ENCODE results near the gene NME2. TPM values are rescaled to one million over a fixed set of nuclear protein-coding genes. Genes with fewer than 3 reads are reported as not detected.
"Not testable (repeated sequence)": the region's sequence is repeated elsewhere in the genome, so short reads cannot be mapped to it uniquely, and the experiment has no call there.

NME2 gene
- polyA plus RNA-seq (2014; cell fraction: cytosol; rRNA removed): 1,359 and 1,419 TPM in 2 replicates
- polyA plus RNA-seq (2014; cell fraction: nucleus; rRNA removed): 799 and 1,017 TPM in 2 replicates

DNA sequence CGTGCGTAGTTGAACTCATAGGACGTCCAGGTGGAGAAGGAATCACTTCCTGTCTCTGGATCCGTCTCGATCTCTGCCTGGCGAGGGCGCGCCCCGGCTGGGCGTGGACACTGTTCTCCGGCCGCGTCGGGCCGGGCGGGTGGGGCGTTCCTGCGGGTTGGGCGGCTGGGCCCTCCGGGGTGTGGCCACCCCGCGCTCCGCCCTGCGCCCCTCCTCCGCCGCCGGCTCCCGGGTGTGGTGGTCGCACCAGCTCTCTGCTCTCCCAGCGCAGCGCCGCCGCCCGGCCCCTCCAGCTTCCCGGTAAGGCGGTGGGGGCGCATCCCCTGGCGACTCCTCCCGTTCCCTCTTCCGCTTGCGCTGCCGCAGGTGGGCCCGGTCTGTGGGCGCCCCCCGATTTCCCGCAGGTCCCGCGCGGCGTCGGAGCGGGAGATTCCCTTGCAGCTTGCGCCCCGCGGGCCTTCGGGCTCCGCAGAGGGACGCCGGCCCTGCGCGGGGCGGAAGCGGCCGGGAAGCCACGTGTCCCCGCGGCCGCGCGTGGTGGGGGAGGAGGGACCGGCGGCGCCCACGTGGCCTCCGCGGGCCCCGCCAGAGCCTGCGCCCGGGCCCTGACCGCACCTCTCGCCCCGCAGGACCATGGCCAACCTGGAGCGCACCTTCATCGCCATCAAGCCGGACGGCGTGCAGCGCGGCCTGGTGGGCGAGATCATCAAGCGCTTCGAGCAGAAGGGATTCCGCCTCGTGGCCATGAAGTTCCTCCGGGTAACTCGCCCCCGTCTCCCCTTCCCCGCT, at the start of gene NME2:
TSS of gene NME2 (plus strand) at position 214 of the 789 bp plus-strand sequence. CDS start at position 634, 420 bp downstream.
- peak; percentile 90 for DNase-seq (ENCODE audit: low spot score)

DNA sequence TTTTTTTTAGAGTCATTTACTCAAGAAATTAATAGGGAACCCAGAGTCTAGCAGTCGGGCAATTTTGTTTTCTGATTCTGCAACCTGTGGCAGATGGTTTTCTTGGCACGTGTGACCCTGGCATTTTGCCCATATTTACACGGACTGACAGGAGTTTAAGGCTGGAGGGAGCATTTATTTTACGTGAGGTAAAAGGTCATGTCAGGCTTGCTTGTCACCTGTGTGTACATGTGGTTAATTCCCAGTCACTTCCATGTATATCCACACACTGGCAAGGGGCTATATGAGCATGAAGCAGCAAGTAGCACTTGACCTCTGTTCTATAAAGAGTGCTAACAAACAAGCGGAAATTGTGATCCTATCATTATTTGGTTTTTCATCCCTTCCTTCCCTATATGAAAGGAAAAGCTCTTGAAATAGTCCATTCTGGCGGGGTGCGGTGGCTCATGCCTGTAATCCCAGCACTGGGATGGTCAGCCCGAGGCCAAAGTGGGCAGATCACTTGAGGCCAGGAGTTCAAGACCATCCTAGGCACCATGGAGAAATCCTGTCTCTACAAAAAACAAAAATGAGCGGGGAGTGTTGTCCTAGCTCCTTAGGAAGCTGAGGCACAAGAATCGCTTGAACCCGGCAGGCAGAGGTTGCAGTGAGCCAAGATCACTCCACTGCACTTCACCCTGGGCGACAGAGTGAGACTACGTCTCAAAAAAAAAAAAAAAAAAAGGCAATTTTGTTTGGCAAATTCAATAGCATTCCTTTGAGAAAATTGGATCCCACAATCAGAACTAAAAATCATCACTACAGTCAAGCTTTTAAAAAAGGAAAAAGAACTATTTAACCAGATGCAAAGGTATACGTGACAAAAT, 47.6 kb upstream of the NME2 start:
- DNase-seq (ENCODE audit: low spot score): no peak

DNA sequence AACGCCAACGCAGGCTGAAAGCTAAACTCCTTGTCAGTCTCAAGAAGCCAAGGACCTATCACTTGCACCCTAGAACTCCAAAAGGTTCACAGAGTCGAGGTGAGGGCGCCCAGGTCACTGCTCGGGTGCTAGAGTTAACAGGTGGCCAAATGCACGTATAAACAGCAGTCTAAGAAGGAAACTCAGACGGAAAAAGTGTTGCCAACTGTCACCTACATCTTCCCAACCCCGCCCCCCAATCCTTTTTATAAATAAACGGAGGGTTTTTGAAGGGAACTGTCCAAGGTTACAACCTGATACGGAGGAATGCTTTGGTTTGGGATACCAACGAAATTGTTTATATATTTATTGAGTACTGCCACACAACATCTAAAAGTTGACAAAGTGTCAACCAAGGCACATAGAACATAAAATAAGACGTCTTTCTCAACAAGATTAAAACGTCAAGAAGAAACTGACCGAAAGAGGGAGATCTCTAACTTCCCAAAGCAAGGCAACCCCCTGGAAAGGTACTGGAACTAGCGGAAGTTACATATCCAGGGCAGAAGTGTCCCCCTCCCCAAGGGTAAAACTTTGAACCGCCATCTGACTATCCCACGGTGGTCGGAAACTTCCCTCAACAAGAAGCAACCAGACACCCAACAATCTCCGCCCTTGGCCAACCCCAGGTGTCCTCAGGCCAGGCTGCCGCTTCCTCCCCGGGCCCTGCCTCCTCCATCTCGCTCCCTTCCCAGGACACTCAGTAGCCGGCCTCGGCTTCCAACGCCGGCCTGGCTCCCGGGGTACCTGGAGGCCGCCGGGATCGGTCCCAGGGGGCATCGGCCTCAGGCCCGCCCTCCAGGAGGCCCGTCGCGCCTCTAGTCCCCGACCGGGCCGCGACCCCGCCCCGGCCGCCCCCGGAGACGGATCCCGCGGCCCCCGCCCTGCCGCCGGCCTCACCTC, 46.5 kb upstream of the NME2 start:
- DNase-seq (ENCODE audit: low spot score): peak; percentile 57

DNA sequence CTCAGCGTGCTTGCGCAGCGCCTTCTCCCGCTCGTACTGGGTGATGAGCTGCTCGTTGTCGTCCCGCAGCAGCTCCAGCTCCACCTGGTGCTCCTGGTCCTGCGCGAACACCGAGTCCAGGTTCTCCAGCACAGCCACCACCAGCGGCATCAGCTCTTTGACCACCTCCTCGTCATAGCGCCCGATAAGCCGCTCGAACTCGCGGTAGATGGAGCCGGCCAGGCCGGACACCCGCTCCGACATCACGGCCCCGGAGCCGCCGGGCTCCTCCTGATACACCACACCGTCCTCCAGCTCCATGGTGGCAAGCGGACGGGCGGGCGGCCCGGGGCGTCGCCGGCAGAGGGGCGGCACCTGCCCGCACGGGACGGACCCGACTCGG, 45.9 kb upstream of the NME2 start:
- DNase-seq (ENCODE audit: low spot score): peak; percentile 61

GRCh38 chr17:51120739-51121619, 45.2 kb upstream of the NME2 start, which contains the start of gene SPAG9:
Gene SPAG9, minus strand, starts transcription at chr17:51120868. Its CDS starts 212 bp downstream, at chr17:51120656.
- peak; percentile 95 for DNase-seq (ENCODE audit: low spot score)

DNA sequence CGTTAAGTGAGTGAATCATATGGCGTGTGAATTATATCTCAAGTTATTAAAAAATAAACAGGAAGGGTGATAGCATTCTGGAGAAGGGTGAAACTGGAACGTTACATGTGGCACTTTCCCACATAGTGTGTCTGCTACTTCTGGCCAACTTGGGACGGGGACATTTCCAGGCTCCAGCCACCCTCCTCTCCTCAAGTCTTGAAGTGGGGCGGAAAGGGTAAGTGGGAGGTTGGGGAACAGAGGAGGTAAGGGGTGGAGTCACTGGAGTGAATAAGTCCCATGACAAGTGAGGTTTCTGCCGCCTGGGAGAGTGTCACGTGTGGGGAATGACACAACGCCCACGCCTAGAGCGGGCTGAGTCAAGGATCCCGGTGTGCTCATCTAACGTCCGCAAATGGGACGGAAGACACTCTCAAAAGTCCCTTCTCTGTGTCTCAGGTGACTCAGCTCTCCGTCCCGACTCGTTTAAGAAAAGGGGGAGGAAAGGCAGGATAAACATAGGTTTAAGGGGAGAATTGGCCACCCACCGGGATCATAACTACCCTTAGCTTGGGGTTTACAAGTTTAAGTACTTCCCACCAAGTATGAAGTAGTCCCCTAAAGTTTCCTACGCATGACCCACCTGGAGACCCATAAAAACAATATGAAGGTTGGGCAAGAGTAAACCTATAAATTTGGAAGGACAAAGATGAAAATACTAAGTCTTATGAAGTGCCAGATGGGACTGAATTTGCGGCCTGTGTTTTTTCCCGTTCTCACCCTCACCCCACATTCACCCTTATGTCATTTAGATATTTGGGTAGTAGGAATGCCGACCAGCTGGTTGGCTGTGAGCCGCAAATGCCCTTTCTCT, 44.4 kb upstream of the NME2 start:
- peak; percentile 57 for DNase-seq (ENCODE audit: low spot score)

GRCh38 chr17:51122473-51123115, 43.6 kb upstream of the NME2 start:
- DNase-seq (ENCODE audit: low spot score): not testable (repeated sequence)

DNA sequence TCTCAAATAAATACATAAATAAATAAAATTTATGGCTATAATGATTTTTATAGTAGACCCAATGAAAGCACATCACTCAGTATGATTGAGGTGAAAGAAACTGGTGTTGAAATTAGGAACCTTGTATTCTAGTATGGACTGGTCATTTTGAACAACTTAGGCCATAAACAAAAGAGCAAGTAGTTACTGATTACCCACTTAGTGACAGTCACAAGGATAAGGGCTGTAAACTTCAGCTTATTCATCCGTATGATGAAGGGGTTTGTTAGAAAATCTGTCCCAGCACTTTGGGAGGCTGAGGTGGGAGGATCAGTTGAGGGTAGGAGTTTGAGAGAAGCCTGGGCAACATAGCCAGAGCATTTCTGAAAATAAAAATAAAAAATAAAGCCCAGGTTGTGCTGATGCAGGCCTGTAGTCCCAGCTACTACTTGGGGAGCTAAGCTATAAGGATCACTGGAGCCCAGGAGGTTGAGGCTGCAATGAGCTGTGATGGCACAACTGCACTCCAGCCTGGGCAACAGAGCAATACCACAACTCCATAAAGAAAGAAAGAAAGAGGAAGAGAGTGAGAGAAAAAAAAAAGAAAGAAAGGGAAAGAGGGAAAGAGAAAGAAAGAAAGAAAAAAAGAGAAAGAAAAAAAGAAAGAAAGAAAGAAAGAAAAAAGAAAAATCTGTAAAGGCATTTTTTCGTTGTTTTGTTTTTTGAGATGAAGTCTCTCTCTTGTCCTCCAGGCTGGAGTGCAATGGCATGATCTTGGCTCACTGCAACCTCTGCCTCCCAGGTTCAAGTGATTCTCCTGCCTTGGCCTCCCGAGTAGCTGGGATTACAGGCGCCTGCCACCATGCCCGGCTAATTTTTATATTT, 41.3 kb upstream of the NME2 start:
- no peak for DNase-seq (ENCODE audit: low spot score)

DNA sequence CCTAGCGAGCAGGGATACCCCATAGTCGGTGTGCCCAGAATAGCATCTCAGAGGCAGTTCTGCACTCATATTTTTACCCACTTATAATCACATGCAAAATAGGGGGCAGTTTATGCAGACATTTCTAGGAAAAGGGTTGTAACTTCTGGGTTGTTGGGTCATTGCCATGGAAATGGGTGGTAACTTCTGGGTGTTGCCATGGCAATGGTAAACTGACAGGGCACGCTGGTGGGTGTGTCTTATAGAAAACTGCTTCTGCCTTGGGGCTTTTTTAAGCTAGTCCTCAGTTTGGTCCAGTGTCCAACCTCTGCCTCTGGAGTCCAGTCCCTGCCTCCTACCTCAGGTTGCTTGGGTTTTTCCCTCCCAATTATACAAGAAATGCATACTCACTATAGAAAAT, 38.1 kb upstream of the NME2 start:
- DNase-seq (ENCODE audit: low spot score): no peak

DNA sequence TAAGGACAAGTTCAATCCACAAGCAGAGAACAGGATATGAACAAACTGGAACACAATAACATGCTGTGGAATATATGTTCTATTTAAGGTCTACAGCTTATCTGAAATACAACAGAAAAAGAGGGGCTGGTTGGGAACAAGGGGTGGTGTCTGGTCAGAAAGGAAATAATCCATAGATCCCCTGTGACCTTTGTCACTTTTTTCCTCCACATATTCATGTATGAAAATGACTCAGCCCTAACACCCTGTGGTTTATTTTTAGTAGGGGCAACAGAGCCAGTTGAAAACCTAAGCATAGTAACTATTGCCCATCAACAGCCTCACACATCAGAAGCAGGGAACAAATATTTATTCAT, 33.3 kb upstream of the NME2 start:
- DNase-seq (ENCODE audit: low spot score): no peak

DNA sequence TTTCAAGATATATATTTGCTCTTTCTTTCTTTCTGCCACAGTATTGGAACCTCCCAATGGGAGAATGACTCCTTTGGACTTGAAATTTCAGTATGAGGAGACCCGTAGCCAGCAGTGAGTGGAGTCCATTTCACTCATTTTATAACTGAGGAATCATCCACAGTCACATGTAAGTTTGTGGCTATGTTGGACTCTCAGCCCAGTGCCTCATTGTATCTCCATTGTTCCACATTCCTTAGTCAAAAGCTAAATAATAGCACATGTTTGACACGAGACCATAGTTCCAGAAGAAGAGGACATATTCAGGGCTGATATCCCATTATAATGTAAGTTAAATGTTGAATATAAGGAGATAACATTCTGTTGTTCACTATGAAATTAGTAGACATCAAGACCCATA, 32.8 kb upstream of the NME2 start:
- DNase-seq (ENCODE audit: low spot score): no peak

GRCh38 chr17:51135956-51136355, 30.3 kb upstream of the NME2 start:
- no peak for DNase-seq (ENCODE audit: low spot score)

DNA sequence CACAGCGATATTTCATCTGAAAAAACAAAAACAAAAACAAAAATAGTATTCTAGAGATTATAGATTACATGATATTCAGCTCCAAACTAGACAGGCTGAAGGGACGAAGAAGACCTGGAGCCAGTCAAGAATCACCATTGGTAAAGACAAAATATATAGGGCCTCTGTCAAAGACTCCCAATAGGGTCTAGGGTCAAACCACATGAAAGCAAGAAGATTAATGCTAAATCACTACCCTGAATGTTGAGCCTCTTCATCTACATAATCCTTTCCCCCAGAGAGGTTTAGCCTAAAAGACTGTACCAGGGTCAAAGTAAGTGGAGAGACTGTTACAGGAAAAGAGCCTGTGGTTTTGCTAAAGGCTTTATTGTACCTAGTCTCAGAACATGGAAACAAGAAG, 23.6 kb upstream of the NME2 start:
- no peak for DNase-seq (ENCODE audit: low spot score)

GRCh38 chr17:51144266-51145022, 21.8 kb upstream of the NME2 start:
- no peak for DNase-seq (ENCODE audit: low spot score)

GRCh38 chr17:51147650-51148049, 18.6 kb upstream of the NME2 start:
- DNase-seq (ENCODE audit: low spot score): no peak

DNA sequence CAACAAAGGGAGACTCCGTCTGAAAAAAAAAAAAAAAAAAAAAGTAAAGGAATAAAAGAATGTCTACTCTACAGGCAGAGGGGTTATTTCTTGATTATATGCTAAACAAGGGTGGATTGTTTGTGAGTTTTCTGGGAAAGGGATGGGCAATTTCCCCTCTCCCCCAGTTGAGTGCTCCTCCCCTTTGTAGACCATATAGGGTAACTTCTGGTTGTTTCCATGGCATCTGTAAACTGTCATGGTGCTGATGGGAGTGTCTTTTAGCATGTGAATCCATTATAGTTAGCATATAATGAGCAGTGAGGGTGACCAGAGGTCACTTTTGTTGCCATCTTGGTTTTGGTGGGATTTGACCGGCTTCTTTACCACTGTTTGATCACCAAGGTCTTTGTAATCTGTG, 17.0 kb upstream of the NME2 start:
- no peak for DNase-seq (ENCODE audit: low spot score)

- no peak for DNase-seq (ENCODE audit: low spot score)
Measured at GRCh38 chr17:51150932-51151331, 15.3 kb upstream of the NME2 start.

Measured in SK-N-DZ (cell line).